Panc1 (cell line): ENCODE results near the gene OR2L2. TPM values are rescaled to one million over a fixed set of nuclear protein-coding genes. Genes with fewer than 3 reads are reported as not detected.

Source experiments
- ATAC-seq: fragments of 200-7000 bp; cut with Tn5 transposase; 2 replicates; pipeline ENCODE4 v1.9.1; 2020; ENCODE audit warnings: mild to moderate bottlenecking, moderate library complexity
- BruUV-seq: library from RNA; stranded (reverse); fragments of 400-500 nt; replicated peaks from 2 replicates; lab custom pipeline; 2021; lab: Mats Ljungman, UMichigan
- CTCF ChIA-PET: fragments of 300-600 bp; sonication (Branson Sonifier 250); formaldehyde crosslinking; loops from one replicate; lab custom pipeline; 2022; ENCODE audit warnings: antibody characterized with exemption; lab: Charles Lee
- POLR2A ChIA-PET: fragments of 300-600 bp; sonication (Branson Sonifier 250); formaldehyde crosslinking; loops from one replicate; lab custom pipeline; 2022; ENCODE audit warnings: antibody characterized with exemption; lab: Charles Lee
- DNase-seq: peaks from one replicate; pipeline ENCODE4 v3.0.0-alpha.2; 2010; ENCODE audit warnings: low read depth, low spot score
- H3K27ac ChIP-seq: 2 replicates; pipeline ENCODE4 v1.5.1; 2011; ENCODE audit warnings: mild to moderate bottlenecking, low read length, inconsistent platforms
- H3K27me3 ChIP-seq: fragments of 200-500 bp; sonication (Bioruptor generic); 2 replicates; pipeline ENCODE4 v1.6.0; 2014; ENCODE audit warnings: low read length, inconsistent platforms; ENCODE audit not compliant: control insufficient read depth, insufficient read depth
- H3K36me3 ChIP-seq: fragments of 200-500 bp; sonication (Bioruptor generic); 2 replicates; pipeline ENCODE4 v1.5.1; 2014; ENCODE audit warnings: inconsistent platforms, mild to moderate bottlenecking, low read length, moderate library complexity; ENCODE audit not compliant: control insufficient read depth, insufficient read depth
- H3K4me1 ChIP-seq: 2 replicates; pipeline ENCODE4 v1.5.1; 2011; ENCODE audit warnings: inconsistent platforms, mild to moderate bottlenecking, low read length, moderate library complexity; ENCODE audit not compliant: control insufficient read depth, insufficient read depth
- H3K4me3 ChIP-seq, 2 experiments: 2 replicates each; pipeline ENCODE4 v1.5.1; 2011 to 2012; ENCODE audit warnings: low read depth in 2 of 2, low read length in 2 of 2, mild to moderate bottlenecking in 2 of 2, inconsistent platforms in 1 of 2, moderate library complexity in 1 of 2
- H3K9me3 ChIP-seq: fragments of 200-500 bp; sonication (Bioruptor generic); 2 replicates; pipeline ENCODE4 v1.5.1; 2014; ENCODE audit warnings: low read depth, mild to moderate bottlenecking, inconsistent platforms, low read length, moderate library complexity; ENCODE audit not compliant: control insufficient read depth, insufficient read depth
- POLR2AphosphoS5 ChIP-seq: IDR thresholded peaks from 2 replicates; pipeline ENCODE4 v1.6.1; 2012; ENCODE audit warnings: mild to moderate bottlenecking, low read depth, low read length, moderate library complexity
- SIN3A ChIP-seq: IDR thresholded peaks from 2 replicates; pipeline ENCODE4 v1.6.1; 2012; ENCODE audit warnings: low read depth, mild to moderate bottlenecking, low read length, moderate library complexity, borderline replicate concordance; ENCODE audit not compliant: insufficient read depth
- TCF7L2 ChIP-seq: IDR thresholded peaks from 2 replicates; pipeline ENCODE4 v1.6.1; 2011; ENCODE audit warnings: mild to moderate bottlenecking, low read depth, low read length, inconsistent platforms
- in situ Hi-C: cut with HindIII; loops from 2 replicates; pipeline ENCODE4 v1.10.0; 2016; ENCODE audit warnings: low sequenced_read_pairs, low pct_unique_long_range_greater_than_20kb
- intact Hi-C: fragments of 100-400 bp; cut with micrococcal nuclease; formaldehyde crosslinking; loops from one replicate; pipeline ENCODE4 v1.10.0; 2022; ENCODE audit not compliant: unreplicated experiment
- total RNA-seq: library from RNA; stranded (reverse); gene quantifications from one replicate; pipeline ENCODE4 v1.2.1, GENCODE V29; 2021; ENCODE audit not compliant: unreplicated experiment
- TF ChIP-seq, protein P1 (sequence below), 2 experiments: IDR thresholded peaks; 2 replicates each; pipeline ENCODE4 v1.6.1; 2011 to 2012; ENCODE audit warnings: low read depth in 2 of 2, control low read depth in 1 of 2, low read length in 1 of 2, mild to moderate bottlenecking in 1 of 2, moderate library complexity in 1 of 2; ENCODE audit not compliant: insufficient read depth in 1 of 2
- TF ChIP-seq, protein P2 (sequence below): fragments of 450-650 bp; IDR thresholded peaks from 2 replicates; pipeline ENCODE4 v1.5.1; 2017; ENCODE audit warnings: mild to moderate bottlenecking

Gene OR2L2
- total RNA-seq, 1 experiment from 2014 or later, result not detected

DNA sequence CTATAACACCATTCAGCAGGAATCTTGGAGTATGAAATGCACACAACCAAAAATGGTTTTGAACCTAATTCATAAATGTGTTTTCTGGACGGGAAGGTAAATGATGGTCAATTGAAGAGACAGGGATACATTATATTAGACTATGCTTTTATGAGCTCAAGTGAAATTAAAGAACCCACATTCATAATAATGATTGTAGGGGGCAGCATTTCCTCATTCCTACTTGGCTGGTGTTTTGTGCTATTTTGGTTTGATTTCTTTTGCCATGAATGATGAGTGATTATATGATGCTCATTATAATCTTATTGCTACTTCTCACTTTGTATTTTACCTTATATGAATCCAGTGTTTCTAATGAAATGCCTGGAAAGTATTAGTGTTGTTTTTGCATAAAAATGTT lies 17.1 kb downstream of the OR2L2 start:
- TF ChIP-seq, protein P1, sequence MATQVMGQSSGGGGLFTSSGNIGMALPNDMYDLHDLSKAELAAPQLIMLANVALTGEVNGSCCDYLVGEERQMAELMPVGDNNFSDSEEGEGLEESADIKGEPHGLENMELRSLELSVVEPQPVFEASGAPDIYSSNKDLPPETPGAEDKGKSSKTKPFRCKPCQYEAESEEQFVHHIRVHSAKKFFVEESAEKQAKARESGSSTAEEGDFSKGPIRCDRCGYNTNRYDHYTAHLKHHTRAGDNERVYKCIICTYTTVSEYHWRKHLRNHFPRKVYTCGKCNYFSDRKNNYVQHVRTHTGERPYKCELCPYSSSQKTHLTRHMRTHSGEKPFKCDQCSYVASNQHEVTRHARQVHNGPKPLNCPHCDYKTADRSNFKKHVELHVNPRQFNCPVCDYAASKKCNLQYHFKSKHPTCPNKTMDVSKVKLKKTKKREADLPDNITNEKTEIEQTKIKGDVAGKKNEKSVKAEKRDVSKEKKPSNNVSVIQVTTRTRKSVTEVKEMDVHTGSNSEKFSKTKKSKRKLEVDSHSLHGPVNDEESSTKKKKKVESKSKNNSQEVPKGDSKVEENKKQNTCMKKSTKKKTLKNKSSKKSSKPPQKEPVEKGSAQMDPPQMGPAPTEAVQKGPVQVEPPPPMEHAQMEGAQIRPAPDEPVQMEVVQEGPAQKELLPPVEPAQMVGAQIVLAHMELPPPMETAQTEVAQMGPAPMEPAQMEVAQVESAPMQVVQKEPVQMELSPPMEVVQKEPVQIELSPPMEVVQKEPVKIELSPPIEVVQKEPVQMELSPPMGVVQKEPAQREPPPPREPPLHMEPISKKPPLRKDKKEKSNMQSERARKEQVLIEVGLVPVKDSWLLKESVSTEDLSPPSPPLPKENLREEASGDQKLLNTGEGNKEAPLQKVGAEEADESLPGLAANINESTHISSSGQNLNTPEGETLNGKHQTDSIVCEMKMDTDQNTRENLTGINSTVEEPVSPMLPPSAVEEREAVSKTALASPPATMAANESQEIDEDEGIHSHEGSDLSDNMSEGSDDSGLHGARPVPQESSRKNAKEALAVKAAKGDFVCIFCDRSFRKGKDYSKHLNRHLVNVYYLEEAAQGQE (IDR thresholded peaks at IDR 0.05; ENCODE audit: insufficient read depth in 1 of 2, low read depth in 2 of 2, low read length in 1 of 2), result no peak
- TF ChIP-seq TCF7L2 (no peak), POLR2AphosphoS5 (no peak), SIN3A (no peak)
- TF ChIP-seq, protein P2, sequence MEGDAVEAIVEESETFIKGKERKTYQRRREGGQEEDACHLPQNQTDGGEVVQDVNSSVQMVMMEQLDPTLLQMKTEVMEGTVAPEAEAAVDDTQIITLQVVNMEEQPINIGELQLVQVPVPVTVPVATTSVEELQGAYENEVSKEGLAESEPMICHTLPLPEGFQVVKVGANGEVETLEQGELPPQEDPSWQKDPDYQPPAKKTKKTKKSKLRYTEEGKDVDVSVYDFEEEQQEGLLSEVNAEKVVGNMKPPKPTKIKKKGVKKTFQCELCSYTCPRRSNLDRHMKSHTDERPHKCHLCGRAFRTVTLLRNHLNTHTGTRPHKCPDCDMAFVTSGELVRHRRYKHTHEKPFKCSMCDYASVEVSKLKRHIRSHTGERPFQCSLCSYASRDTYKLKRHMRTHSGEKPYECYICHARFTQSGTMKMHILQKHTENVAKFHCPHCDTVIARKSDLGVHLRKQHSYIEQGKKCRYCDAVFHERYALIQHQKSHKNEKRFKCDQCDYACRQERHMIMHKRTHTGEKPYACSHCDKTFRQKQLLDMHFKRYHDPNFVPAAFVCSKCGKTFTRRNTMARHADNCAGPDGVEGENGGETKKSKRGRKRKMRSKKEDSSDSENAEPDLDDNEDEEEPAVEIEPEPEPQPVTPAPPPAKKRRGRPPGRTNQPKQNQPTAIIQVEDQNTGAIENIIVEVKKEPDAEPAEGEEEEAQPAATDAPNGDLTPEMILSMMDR, result no peak
- Histone ChIP-seq H3K4me3 (no peak overlapping the region), H3K27me3 (no peaks in the 10 kb centered on the region), H3K9me3 (no peaks in the 10 kb centered on the region), H3K4me1 (no peaks in the 10 kb centered on the region), H3K27ac (no peak overlapping the region), H3K36me3 (no peaks in the 10 kb centered on the region)
- ChIA-PET POLR2A (no interaction called here), CTCF (no interaction called here)
- no peak for DNase-seq
- in situ Hi-C loops (no loop called here), intact Hi-C loops (no loop called here)
- ATAC-seq, result no peak
- no TSS peak for BruUV-seq

- intact Hi-C loops (no loop called here), in situ Hi-C loops (no loop called here)
- Histone ChIP-seq H3K4me3 (no peak overlapping the region), H3K4me1 (no peaks in the 10 kb centered on the region), H3K36me3 (no peaks in the 10 kb centered on the region), H3K9me3 (no peaks in the 10 kb centered on the region), H3K27ac (no peak overlapping the region), H3K27me3 (no peaks in the 10 kb centered on the region)
- TF ChIP-seq POLR2AphosphoS5, result no peak
- no peak for TF ChIP-seq TCF7L2
- TF ChIP-seq, protein P2, result no peak
- TF ChIP-seq SIN3A, result no peak
- TF ChIP-seq, protein P1 (IDR thresholded peaks at IDR 0.05; ENCODE audit: insufficient read depth in 1 of 2, low read depth in 2 of 2, low read length in 1 of 2), result no peak
- DNase-seq (no peak), ATAC-seq (no peak)
- ChIA-PET CTCF (no interaction called here), POLR2A (no interaction called here)
- BruUV-seq, result no TSS peak
Observed at GRCh38 chr1:248054671-248055070, 24.8 kb downstream of the OR2L2 start.
